ENCODE measurements around the gene SOCS3. TPM values are rescaled to one million over a fixed set of nuclear protein-coding genes. Genes with fewer than 3 reads are reported as not detected.

The SOCS3 gene
- total and polyA plus RNA-seq, 10 donors: 10.7 to 164 (median 62.1) TPM

DNA sequence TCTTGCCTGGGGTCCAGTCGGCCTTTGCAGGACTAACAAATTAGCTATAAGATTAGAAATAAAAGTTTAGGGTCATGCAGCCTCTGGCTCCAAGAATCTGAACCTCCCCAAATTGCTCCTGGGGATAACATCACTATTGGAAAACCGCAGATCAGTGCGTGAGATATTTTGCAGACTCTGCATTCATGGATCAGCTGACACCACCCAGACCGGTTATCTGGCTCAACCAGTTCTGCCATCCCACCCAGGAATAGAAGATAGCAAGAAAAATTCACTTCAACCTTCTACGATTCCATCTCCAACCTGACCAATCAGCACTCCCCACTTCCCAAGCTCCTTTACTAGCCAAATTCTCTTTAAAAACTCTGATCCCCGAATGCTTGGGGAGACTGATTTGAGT is 14.3 kb upstream of the SOCS3 start:
- no peak overlapping the region for H3K4me3 ChIP-seq
- WGBS, 5 donors: 69 to 91% (median 80%) methylated on average over 6 of the region's 6 CpGs
- peaks cover 0 to 5% (median 0%) of the 10 kb centered on the region in 7 donors for H3K27me3 ChIP-seq (replicated peaks in 1 of 7)
- H3K4me1 ChIP-seq: peaks cover 2 to 48% (median 28%) of the 10 kb centered on the region in 6 donors
- intact Hi-C loops (cut with DNase I; ENCODE audit: low total_unique reads): no loop called here
- DNase-seq: no peak
- H3K36me3 ChIP-seq: no peaks in the 10 kb centered on the region
- H3K27ac ChIP-seq: peak overlapping the region in 3 of 8 donors; percentile 97 to 99 (median 99)
- no peaks in the 10 kb centered on the region for H3K9me3 ChIP-seq
- TF ChIP-seq POLR2A (IDR thresholded peaks at IDR 0.05): no peak
- TF ChIP-seq POLR2AphosphoS5 (IDR thresholded peaks at IDR 0.05): no peak
- TF ChIP-seq, protein P1, sequence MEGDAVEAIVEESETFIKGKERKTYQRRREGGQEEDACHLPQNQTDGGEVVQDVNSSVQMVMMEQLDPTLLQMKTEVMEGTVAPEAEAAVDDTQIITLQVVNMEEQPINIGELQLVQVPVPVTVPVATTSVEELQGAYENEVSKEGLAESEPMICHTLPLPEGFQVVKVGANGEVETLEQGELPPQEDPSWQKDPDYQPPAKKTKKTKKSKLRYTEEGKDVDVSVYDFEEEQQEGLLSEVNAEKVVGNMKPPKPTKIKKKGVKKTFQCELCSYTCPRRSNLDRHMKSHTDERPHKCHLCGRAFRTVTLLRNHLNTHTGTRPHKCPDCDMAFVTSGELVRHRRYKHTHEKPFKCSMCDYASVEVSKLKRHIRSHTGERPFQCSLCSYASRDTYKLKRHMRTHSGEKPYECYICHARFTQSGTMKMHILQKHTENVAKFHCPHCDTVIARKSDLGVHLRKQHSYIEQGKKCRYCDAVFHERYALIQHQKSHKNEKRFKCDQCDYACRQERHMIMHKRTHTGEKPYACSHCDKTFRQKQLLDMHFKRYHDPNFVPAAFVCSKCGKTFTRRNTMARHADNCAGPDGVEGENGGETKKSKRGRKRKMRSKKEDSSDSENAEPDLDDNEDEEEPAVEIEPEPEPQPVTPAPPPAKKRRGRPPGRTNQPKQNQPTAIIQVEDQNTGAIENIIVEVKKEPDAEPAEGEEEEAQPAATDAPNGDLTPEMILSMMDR (IDR thresholded peaks at IDR 0.05 in 8 of 11, conservative IDR thresholded peaks at IDR 0.05 in 3 of 11): no peak

DNA sequence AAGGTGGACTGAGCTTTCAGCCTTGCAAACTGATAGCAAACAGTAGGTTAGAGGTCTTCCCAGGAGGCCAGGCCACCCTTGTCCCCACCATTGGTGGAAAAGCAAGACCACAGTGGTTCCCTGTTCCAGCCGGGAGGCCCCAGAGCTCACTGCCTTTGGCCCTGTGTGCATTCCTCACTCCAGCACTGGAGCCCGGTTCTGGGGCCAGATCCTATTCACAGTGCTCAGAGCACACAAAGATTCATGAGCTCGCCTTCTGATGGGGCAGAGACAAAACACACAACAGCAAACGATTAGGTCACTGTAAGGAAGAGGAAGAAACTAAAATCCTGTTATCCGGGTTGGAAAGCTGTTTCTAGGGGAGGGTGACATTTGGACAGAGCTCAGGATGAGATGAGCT is 13.0 kb upstream of the SOCS3 start:
- 74 to 86% (median 82%) methylated on average over 5 of the region's 5 CpGs for WGBS, 5 donors
- no peak for DNase-seq
- H3K27ac ChIP-seq: peak overlapping the region in 1 of 8 donors; percentile 7
- peaks cover 0 to 39% (median 20%) of the 10 kb centered on the region in 6 donors for H3K4me1 ChIP-seq
- H3K27me3 ChIP-seq (replicated peaks in 1 of 7): peaks cover 0 to 13% (median 0%) of the 10 kb centered on the region in 7 donors
- no peaks in the 10 kb centered on the region for H3K9me3 ChIP-seq
- TF ChIP-seq POLR2A (IDR thresholded peaks at IDR 0.05) (no peak), POLR2AphosphoS5 (IDR thresholded peaks at IDR 0.05) (no peak)
- TF ChIP-seq, protein P1 (IDR thresholded peaks at IDR 0.05 in 8 of 11, conservative IDR thresholded peaks at IDR 0.05 in 3 of 11): no peak
- intact Hi-C loops (cut with DNase I; ENCODE audit: low total_unique reads): no loop called here
- H3K4me3 ChIP-seq: no peak overlapping the region
- H3K36me3 ChIP-seq: no peaks in the 10 kb centered on the region

DNA sequence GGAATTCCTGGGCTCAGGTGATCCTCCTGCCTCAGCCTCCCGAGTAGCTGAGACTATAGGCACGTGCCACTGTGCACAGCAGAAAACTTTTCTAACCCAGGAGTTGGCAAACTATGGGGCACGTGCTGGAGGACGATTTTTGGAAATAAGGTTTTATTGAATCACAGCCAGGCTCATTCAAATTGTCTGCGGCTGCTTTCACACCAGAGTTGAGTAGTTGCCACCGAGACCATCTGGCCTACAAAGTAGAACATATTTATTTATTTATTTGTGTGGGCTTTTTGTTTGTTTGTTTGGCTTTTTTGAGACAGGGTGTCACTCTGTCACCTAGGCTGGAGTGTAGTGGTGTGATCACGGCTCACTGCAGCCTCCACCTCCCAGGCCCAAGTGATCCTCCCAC is 11.2 kb upstream of the SOCS3 start:
- Histone ChIP-seq H3K27me3 (replicated peaks in 1 of 7) (peaks cover 0 to 23% (median 4%) of the 10 kb centered on the region in 7 donors), H3K4me1 (peaks cover 0 to 30% (median 17%) of the 10 kb centered on the region in 6 donors), H3K4me3 (no peak overlapping the region), H3K36me3 (no peaks in the 10 kb centered on the region), H3K27ac (no peak overlapping the region), H3K9me3 (no peaks in the 10 kb centered on the region)
- intact Hi-C loops (cut with DNase I; ENCODE audit: low total_unique reads): no loop called here
- DNase-seq: no peak
- TF ChIP-seq POLR2AphosphoS5 (IDR thresholded peaks at IDR 0.05) (no peak), POLR2A (IDR thresholded peaks at IDR 0.05) (no peak)
- TF ChIP-seq, protein P1 (IDR thresholded peaks at IDR 0.05 in 8 of 11, conservative IDR thresholded peaks at IDR 0.05 in 3 of 11): no peak
- WGBS, 5 donors: 81 to 92% (median 86%) methylated on average over 7 of the region's 7 CpGs

DNA sequence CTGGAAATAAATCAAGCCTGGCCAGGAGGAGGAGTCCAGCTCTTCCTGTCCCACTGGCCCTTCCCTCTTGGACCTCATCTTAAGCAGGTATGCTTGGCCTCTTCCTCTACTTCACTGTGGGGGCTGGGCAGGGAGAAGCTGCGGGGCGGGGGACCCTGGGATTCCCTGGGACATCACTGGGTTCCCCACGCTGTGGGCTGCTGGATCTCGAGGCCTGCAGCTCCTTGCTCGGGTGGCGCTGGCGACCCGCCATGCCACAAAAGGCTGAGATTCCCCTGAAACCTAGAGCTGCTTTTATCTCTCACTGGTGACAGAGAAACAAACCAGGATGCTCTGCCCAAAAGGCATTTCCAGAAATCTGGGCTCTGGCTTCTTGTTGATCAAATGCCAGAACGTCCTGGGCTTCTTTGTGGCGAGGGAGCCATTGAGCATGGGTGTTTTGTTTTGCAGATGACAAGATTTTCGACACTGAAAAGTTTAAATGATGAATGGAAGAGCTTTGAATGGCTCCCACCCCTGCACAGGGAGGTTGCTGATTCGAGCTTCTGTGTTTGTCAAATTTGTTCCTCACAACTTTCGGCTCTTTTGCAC is 10.0 kb upstream of the SOCS3 start:
- H3K4me1 ChIP-seq: peaks cover 0 to 31% (median 19%) of the 10 kb centered on the region in 6 donors
- TF ChIP-seq, protein P1 (IDR thresholded peaks at IDR 0.05 in 8 of 11, conservative IDR thresholded peaks at IDR 0.05 in 3 of 11): no peak
- TF ChIP-seq POLR2AphosphoS5 (IDR thresholded peaks at IDR 0.05): no peak
- no peak for TF ChIP-seq POLR2A (IDR thresholded peaks at IDR 0.05)
- intact Hi-C loops (cut with DNase I; ENCODE audit: low total_unique reads): no loop called here
- H3K9me3 ChIP-seq: no peaks in the 10 kb centered on the region
- peaks cover 0 to 35% (median 5%) of the 10 kb centered on the region in 7 donors for H3K27me3 ChIP-seq (replicated peaks in 1 of 7)
- no peak overlapping the region for H3K4me3 ChIP-seq
- WGBS, 5 donors: 72 to 80% (median 74%) methylated on average over 10 to 13 of the region's 13 CpGs
- H3K27ac ChIP-seq: no peak overlapping the region
- peak; percentile 58 for DNase-seq
- H3K36me3 ChIP-seq: no peaks in the 10 kb centered on the region
